HG03439 (cell line): ENCODE data around the gene FAM151A.

Source experiments
- ATAC-seq: cut with Tn5 transposase; IDR thresholded peaks from one replicate; pipeline ENCODE4 v1.9.1; 2021; ENCODE audit warnings: mild to moderate bottlenecking, moderate library complexity; ENCODE audit not compliant: unreplicated experiment

Gene FAM151A

DNA sequence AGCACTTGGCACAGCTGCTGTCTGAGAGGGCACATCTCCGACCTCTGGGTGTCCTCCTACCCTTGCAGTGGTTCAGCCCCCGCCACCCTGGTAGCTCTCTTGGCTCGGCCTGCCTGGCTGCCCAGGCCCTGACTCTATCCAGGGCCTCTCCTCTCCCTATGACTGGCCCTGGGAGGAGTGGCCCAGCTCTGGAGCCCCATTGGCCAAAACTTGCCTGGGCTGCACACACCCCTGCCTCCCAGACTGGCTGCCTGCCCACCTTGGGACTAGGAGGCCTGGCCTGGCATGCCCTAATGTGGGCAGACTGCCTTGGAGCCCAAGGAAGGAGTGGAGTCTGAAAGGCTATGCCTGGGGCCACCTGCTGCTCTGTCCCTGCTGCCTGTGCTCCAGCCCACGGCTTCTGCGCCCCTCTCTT is 41.7 kb downstream of the FAM151A start:
- ATAC-seq, result no peak

DNA sequence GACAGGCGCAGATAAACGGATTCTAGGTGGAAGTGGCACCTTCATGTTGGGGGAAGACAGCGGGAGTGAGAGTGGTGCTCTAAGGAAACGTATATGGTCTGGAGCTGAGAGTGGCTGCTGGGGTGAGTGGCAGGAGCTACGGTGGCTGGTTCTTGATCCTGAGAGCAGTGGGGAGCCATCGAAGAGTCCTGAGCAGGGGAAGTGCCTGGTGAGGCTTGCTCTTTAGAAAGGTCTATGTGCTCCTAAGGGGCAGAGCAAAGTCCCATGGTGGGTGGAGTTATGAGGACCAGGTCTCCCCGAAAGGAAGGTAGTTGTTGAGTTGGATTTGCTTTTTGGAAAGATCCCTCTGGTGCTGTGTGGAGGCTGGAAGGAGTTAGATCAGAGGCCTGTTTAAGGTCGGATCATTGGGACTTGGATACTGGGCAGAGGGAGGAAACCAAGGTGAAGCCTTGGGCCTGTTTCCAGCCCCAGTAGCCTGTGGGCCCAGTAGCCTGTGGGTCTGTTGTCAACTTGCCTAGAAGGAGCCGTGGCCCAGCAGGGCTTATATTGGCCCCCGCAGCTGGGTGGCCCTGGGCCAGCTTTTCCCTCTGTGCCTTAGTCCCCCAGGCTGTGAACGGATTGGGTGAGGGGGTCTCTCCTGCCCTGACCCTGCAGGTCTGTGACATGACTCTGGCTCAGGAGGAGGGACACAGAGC is 42.3 kb downstream of the FAM151A start:
- ATAC-seq, result no peak

DNA sequence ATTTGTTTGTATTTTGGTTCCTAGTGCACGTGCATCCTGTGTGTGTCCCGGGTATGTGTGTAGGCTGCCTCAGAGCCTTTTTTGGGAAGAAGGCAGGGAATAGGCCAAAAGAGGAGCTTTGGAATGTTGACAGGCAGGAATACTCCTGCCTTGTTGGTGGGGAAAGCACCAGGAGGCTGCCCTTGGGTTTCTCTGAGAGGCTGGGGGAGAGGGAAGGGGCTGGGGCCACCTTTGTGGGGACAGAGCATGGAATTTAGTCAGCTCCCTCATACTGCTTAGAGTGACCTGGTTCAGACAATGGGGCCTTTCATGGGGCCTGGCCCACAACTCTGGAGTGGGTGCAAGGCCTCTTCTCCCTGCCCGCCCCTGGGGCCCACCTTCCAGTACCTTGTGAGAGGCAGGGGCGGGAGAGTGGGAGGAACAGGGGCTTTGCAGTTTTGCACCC is 44.0 kb downstream of the FAM151A start:
- ATAC-seq, result no peak

DNA sequence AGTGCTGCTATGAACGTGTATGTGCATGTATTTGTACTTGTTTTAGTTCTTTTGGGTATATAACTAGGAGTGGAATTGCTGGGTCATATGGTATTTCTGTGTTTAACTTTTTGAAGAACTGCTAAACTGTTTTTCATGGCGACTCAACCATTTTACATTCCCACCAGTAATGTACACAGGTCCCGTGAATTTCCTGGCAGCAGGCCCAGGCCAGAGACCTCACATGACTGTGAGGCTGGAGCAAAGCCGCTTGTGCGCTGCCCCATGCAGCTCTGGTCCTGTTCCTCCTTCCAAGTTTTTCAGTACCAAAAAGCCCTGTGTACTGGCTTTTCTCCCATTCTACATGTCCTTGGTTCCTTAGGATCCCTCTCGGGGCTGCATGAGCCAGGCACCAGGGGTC is 45.7 kb downstream of the FAM151A start:
- ATAC-seq, result no peak

DNA sequence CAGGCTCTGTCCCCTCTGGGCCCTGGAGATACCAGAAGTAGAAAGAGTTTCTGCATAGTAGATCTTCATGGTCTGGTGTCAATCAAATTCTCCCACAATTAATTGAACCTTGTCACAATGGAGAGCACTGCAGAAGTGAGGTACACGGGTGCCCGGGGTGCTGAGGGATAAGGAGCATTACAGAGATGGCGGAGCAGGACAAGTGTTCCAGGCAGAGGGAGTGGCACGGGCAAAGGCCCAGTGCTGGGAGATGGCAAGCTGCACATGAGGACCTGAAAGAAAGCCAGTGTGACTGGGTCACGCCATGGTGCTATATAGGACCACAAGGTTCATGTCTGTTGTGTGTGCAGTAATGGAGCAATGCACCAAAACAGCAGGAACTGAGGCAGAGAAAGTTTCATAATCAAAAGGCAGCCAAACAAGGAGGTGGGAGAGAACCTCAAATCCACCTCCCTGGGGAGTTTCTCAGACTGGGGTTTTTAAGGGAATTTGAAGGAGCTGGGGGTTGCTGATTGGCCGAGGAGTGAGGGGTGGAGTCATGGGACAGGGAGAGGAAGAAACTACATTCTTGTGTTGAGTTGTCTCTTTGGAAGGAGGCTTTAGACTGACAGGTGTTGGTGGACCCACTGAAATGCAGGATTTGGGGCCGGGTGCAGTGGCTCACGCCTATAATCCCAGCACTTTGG is 47.6 kb downstream of the FAM151A start:
- ATAC-seq, result no peak

DNA sequence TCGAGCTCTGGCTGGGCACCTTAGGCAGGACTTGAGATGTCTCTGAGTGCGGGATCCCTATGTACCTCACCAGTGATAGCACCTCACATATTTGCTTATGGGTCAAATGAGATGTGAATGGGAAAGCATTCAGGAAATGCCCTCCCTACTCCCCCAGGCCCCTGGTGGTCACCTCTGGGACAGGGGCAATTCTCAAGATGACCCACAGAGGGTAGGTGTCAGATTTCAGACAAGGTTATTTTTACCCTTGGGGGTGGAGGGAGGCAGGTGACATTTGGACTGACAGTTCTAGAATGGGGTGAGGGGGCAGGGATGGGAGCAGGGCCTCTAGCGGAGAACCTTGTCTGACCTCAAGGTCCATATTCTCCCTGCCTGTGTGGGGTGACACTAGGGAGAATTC is 48.2 kb downstream of the FAM151A start:
- ATAC-seq, result no peak

DNA sequence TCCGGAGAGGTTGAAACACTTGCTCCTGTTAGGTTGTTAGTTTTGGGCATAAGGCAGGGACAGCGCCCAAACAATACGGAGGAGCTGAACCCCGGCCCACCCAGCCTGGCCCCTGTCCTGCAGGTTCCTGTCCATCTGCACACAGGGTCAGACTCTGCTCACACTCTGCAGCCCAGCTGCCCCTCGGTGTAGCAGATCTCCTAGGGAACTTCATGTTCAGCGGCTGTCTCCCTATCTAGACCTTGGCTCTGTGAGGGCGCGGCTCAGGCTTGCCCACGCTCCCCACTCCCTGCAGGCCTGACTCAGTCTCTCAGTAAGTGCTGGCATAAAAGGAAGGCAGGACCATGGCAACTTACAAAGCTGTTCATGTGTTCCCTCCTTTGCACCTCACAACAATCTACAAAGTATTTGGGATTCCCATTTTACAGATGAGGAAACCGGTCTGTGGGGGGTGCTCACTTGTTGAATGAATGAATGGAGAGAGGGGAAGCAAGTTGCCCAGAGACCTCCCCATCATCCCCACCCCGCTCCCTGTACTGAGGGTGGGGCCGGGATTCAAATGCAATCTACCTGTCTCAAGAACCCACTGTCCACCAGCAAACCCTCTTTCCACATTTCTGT is 49.1 kb downstream of the FAM151A start:
- no peak for ATAC-seq

DNA sequence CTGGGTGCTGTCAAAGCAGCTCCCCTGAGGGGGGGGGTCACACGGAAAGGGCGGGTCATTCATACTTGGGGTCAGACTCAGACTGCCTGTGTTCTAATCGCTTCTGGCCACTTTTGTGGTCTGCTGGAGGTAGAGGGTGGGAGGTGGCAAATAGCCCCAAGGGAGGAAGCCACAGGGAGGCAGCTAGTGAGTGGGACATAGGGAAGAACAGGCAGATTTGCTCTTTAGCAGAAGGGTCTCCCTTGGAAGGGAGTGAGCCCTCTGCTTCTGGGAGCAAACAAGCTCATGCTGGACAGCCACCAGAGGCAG is 50.8 kb downstream of the FAM151A start:
- ATAC-seq, result no peak

DNA sequence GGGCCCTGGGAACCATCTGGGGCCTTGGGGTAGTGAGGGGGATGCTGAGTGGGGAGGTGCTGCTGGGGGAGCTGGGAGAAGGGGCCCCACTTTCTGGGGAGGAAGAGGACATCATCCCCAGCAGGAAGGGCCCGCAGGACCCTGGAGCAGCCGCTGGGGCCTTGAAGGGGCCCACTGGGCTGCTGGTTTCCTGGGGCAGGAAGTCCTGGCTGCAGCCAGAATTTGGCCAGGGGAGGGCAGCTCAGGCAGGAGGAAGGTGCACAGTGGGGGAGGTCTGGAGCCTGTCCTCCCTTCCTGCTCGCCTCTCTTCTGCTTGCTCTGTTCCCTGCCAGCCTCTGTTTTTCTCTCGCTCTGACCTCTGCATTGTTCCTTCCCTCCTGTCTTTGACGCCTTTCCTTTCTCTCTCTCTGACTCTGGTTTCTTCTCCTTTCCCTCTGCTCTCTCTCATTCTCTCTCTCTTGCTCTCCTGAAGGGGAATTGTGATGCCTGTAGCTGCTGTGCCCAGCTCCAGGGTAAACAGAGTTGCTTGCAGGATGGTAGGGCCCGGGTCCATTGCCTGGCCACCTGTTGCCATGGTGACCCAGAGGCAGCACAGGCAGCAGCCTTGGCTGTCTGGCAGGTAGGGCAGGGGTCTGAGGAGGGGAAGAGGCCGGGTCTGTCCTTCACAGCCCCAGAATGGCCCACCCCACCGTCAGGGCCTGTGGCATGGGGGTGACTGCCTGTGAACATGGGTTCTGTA is 51.4 kb downstream of the FAM151A start:
- no peak for ATAC-seq

DNA sequence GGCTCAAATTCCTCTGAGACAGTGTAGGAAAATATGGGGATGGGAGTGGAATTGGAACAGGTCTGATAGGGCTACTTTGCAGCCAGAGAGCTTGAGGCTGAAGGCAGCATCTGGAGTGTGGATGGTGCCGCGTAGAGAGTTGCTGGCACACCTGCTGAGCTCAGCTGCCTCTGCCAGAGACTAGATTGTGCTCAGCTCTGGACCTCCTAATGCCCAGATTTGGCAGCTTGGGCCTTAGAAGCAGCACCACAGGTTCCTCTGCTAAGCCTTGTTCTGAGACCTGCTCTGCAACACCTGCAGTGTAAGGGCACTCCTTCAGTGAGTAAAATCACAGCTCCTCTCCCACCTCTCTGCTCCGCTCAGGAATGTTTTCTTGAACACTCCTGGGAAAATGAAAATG is 52.0 kb downstream of the FAM151A start:
- no peak for ATAC-seq

DNA sequence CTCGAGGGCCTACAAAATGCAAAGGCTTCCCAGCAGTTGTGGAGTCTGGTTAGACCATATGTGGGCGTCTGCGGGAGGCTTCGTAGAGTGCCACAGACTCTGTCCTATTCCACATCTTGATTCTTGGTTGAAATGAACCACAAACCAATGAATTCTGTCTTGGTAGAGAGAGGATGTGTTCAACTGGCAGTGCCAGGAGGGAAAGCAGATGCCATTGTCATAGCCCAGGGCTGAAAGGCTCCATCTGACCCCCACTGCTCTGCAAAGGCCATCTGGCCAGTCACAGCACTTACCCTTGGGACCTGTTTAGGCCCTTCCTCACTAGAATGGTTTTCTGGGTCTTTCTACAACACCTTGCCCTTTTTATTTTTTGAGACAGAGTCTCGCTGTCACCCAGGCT is 53.2 kb downstream of the FAM151A start:
- ATAC-seq, result no peak

DNA sequence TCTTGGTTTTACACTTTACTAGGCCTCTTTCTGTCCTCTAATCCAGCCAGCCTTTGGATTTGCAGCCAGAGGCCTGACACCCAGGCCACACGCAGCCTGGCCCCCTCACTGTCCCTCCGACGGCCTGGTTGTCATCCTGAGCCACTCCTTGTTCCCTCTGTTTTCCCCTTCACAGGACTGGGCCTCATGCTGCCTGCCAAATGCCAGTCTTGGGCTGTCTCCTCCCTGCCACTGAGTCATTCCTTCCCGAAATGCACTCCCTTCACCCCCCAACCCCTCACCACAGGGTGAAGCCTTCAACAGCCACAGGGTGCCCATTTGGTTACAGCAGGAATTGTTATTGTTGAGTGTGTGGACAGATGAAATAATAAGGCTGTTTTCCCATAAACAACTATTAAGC is 54.0 kb downstream of the FAM151A start:
- ATAC-seq, result no peak

DNA sequence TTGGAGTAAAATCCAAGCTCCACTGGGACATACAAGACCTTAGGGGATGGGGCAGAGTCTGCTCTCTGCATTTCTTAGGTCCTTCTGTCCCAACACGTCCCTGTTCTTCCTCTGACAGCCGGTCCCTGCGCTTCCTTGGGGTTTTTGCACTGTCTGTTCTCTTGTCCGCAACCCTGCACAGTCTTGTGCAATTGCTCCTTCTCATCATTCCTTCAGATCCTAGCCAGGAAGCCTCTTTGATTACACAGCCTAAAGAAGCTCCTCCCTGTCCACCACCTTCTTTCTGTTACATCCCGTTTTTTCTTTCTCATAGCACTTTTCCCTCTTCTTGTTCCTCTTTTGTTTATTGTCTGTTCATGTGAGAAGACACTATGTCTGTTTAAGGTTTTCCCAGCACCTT is 55.4 kb downstream of the FAM151A start:
- ATAC-seq, result no peak

DNA sequence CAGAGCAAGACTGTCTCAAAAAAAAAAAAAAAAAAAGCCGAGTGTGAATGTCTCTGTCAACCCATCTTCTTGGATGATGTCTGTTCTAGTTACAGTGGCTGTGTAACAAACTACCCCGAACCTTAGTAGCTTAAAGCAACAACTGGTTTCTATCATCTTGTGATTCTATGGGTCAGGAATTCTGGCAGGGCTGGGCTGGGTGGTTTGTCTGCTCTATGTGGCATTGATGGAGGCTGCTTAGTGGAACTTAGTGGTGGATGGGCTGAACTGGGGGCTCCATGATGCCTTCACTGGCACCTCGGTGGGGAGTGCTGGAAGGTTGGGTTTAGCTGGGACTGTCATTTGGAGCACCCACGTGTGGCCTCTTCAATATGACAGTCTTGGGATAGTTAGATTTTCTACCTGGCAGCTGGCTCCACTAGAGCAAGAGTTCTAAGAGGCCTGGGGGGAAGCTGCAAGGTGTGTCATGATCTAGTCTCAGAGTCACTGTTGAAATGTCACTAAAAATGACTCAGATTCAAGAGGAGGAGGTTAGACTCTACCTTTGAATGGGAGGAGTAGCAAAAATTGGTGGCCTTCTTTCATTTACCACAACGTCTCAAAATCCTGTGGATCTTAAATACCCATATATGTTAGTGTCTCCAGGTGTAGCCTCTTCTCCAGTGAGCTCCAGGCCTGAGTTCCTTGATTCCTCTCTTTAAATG is 56.7 kb downstream of the FAM151A start:
- ATAC-seq, result no peak

DNA sequence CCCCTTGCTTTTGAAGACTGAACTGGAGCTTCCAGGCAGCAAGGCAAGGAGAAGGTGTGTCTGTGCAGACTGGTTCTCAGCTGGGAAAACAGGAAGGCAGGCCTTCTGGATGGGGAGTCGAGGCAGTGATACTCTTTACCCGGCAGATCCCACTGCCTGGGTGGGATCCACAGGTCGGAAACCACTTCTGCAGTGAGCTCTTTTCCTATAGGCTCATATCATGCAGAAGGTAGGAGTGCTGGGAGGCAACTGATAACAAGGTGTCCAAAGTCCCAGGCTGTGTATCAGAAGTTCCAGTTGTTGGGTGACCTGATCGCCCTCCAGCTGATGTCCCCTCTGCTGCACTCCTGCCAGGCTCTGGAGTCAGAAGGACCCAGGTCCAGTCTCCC is 58.2 kb downstream of the FAM151A start:
- no peak for ATAC-seq

DNA sequence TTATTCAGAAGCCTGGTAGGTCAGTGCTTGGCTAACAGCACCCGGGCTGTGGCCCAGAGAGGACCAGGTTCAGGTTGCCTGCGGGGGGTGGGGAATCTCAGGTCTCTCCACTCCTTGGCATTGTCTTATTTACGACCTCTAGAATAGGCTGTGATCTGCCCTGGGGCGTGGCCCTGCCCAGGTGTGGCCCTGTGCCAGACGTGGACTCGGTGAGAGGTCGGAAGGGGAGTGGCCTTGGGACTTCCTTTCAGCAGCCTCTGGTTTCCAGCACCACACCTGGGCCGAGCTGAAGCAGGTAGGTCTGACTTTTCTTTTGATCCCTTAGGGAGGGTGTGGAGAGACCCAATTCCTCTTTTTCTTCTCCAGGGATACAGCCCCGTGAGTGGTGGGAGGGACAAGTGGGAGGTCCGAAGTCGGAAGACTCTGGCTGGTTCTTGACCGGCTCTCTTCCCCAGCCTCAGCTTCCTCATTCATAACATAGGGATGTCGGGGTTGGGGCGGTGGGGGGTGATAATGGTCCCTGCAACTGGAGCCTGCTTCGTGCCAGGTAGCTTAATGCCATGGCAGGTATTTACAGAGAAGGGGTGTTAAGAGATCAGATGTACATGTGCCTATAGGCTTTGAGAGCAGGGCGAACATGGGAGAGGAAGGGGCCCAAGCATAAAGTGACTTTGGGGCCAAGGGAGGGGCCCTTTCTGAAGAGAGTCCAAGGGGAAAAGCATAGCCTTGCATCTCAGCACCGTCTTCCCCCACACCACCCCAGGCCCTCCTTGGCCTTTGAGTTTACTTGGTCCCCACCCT is 58.8 kb downstream of the FAM151A start:
- no peak for ATAC-seq

DNA sequence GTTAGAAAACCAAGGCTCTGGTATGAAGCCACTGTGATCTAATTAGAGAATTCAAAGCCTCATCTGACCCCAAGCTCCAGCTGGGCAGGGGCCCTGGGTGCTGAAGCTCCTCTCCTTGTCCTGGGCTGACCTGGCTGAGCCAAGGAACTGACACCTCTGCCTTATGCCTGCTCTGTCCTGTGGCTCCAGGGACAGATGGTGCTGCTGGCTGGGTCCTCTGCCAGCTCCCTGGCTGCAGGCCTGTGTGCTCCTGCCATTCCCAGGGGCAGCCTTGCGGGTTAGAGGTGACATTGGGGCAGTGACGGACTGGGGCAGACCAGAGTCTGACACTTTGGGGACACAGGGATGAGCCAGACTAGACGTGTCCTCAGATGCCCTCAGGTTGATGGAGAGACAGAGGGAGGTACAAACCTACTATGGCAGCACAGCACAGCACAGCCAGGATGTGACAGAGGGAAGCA is 63.5 kb downstream of the FAM151A start:
- no peak for ATAC-seq
